Left lung (tissue), 10 donors: ENCODE data around the gene VN1R5. TPM values are rescaled to one million over a fixed set of nuclear protein-coding genes. Genes with fewer than 3 reads are reported as not detected.

Source experiments
- ATAC-seq: fragments of 200-7000 bp; cut with Tn5 transposase; one replicate; pipeline ENCODE4 v1.9.1; 2020; ENCODE audit warnings: moderate library complexity
- DNase-seq, 4 donors: peaks; one replicate each; pipeline ENCODE4 v3.0.0-alpha.2; 2013 to 2020
- H3K27ac ChIP-seq, 2 donors: fragments of 200-600 bp; sonication (generic) in 1 of 2; one replicate each; pipeline versions ENCODE4 v1.5.0 to v1.8.0; 2020 to 2021
- H3K27me3 ChIP-seq, 2 donors: fragments of 200-600 bp; sonication (generic) in 1 of 2; one replicate each; pipeline versions ENCODE4 v1.5.0 to v1.8.0; 2020 to 2021
- H3K36me3 ChIP-seq, 2 donors: fragments of 200-600 bp; sonication (generic) in 1 of 2; one replicate each; pipeline versions ENCODE4 v1.5.0 to v1.8.0; 2020 to 2021
- H3K4me1 ChIP-seq, 2 donors: fragments of 200-600 bp; one replicate each; pipeline ENCODE4 v1.8.0; 2021
- H3K4me3 ChIP-seq, 2 donors: fragments of 200-600 bp; sonication (generic) in 1 of 2; one replicate each; pipeline versions ENCODE4 v1.5.0 to v1.8.0; 2020 to 2021; ENCODE audit warnings: mild to moderate bottlenecking in 1 of 2
- H3K9me3 ChIP-seq, 2 donors: fragments of 200-600 bp; sonication (generic) in 1 of 2; one replicate each; pipeline versions ENCODE4 v1.5.0 to v1.8.0; 2020 to 2021
- intact Hi-C, 2 donors: fragments of 100-400 bp; cut with DNase I; formaldehyde crosslinking; loops; one replicate each; pipeline versions ENCODE4 v1.11.2 to v1.14.2; 2022
- polyA plus RNA-seq, 6 donors: library from polyadenylated mRNA; unstranded; fragments of 120-200 nt; gene quantifications; one replicate each; pipeline ENCODE4 v1.2.1, GENCODE V29; 2013; ENCODE audit not compliant: insufficient read length in 6 of 6
- total RNA-seq, 2 donors: library from RNA; stranded (reverse); fragmentation: NEBNext Ultra II Directional; extraction: Animal tissue kit (Norgen Biotek cat#: 25700); gene quantifications; one replicate each; pipeline ENCODE4 v1.2.1, GENCODE V29; 2021
- TF ChIP-seq, protein P1 (sequence below), 2 donors: fragments of 200-600 bp; sonication (generic) in 1 of 2; IDR thresholded peaks; one replicate each; pipeline versions ENCODE4 v1.5.0 to v1.8.0; 2021; ENCODE audit warnings: antibody characterized with exemption in 2 of 2
- donor health status: DM: no; HTN: yes; CAD: no.
- donor health status: DM: no; HTN: no; CAD: no.

Gene VN1R5
- total and polyA plus RNA-seq, 8 donors: 0.11 TPM; not detected in 7

DNA sequence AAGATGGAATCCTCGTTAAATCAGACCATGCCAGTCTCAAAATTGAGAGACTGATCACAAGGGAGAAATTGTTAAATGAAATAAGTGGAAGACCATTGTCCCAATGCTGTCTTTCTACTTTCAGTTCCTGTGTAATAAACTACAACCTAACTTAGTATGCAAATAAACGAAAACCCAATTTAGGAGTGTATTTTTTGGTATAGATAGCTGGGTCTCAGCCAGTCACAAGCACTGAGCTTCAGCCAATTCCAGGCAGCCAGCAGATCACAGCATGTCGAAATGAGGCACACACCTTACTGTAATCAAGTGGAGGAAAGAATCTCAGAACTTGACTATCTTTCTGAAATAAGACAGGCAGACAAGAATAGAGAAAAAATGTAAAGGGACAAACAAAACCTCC, 33.0 kb upstream of the VN1R5 start:
- intact Hi-C loops: no loop called here
- DNase-seq: no peak
- no peak for ATAC-seq
- H3K36me3 ChIP-seq: no peaks in the 10 kb centered on the region
- H3K4me1 ChIP-seq: no peaks in the 10 kb centered on the region
- peaks cover 0 to 30% of the 10 kb centered on the region in 2 donors for H3K9me3 ChIP-seq
- H3K27ac ChIP-seq: no peak overlapping the region
- no peak overlapping the region for H3K4me3 ChIP-seq
- TF ChIP-seq, protein P1, sequence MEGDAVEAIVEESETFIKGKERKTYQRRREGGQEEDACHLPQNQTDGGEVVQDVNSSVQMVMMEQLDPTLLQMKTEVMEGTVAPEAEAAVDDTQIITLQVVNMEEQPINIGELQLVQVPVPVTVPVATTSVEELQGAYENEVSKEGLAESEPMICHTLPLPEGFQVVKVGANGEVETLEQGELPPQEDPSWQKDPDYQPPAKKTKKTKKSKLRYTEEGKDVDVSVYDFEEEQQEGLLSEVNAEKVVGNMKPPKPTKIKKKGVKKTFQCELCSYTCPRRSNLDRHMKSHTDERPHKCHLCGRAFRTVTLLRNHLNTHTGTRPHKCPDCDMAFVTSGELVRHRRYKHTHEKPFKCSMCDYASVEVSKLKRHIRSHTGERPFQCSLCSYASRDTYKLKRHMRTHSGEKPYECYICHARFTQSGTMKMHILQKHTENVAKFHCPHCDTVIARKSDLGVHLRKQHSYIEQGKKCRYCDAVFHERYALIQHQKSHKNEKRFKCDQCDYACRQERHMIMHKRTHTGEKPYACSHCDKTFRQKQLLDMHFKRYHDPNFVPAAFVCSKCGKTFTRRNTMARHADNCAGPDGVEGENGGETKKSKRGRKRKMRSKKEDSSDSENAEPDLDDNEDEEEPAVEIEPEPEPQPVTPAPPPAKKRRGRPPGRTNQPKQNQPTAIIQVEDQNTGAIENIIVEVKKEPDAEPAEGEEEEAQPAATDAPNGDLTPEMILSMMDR (IDR thresholded peaks at IDR 0.05): no peak
- H3K27me3 ChIP-seq: no peaks in the 10 kb centered on the region

DNA sequence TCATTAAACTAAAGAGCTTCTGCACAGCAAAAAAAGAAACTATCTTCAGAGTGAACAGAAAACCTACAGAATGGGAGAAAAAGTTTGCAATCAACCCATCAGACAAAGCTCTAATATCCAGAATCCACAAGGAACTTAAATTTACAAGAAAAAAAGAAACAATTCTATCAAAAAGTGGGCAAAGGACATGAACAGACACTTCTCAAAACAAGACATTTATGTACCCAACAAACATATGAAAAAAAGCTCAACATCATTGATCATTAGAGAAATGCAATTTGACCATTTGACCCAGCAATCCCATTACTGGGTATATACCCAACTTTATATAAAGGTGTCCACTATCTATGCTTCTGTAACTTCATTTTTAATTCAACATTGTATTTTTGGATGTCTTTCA, 31.1 kb upstream of the VN1R5 start:
- no peak overlapping the region for H3K4me3 ChIP-seq
- TF ChIP-seq, protein P1 (IDR thresholded peaks at IDR 0.05): no peak
- H3K27me3 ChIP-seq: no peaks in the 10 kb centered on the region
- peaks cover 0 to 44% of the 10 kb centered on the region in 2 donors for H3K9me3 ChIP-seq
- intact Hi-C loops: no loop called here
- H3K36me3 ChIP-seq: no peaks in the 10 kb centered on the region
- no peak overlapping the region for H3K27ac ChIP-seq
- DNase-seq: no peak
- ATAC-seq: no peak
- no peaks in the 10 kb centered on the region for H3K4me1 ChIP-seq

DNA sequence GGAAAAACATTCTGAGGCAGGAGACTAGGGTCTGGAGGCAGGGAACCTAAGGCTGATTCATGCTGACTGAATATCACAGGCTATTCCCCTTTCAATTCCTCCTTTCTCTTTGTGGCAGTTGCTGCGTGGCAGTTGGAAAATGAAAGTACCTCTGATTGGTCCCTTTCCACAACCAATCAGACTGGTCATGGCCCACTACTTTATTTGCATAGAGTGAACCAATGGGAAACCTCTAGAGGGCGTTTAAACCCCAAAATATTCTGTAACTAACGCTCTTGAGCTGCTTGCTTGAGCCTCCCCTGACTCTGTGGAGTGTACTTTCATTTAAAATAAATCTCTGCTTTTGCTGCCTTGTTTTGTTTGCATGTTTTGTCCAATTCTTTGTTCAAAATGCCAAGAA, 27.7 kb upstream of the VN1R5 start:
- TF ChIP-seq, protein P1 (IDR thresholded peaks at IDR 0.05): no peak
- Histone ChIP-seq H3K27me3 (no peaks in the 10 kb centered on the region), H3K9me3 (peaks cover 0 to 40% of the 10 kb centered on the region in 2 donors), H3K4me3 (no peak overlapping the region), H3K4me1 (no peaks in the 10 kb centered on the region), H3K27ac (no peak overlapping the region), H3K36me3 (no peaks in the 10 kb centered on the region)
- DNase-seq (no peak), ATAC-seq (no peak)
- intact Hi-C loops: no loop called here

DNA sequence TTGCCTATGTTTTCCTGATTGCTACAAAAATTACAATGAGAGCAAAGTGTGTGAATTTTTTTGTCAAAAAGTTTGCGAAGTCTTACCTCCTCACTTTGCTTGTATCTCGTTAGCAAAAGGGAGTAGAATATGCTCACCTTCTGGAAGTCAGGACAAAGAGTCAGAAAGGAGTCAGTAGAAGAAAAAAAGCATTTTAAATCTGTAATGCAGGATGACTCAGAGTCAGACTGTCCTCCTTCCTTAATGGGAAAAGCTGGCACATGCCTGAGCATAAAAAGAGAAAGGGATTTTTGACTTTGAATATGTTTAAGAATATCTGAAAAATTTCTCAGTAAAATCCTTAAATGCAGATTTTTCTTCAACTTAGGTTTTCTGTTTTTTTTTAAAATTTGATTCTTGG, 14.2 kb upstream of the VN1R5 start:
- Histone ChIP-seq H3K36me3 (no peaks in the 10 kb centered on the region), H3K27me3 (no peaks in the 10 kb centered on the region), H3K4me1 (no peaks in the 10 kb centered on the region), H3K9me3 (peaks cover 0 to 12% of the 10 kb centered on the region in 2 donors), H3K27ac (no peak overlapping the region), H3K4me3 (no peak overlapping the region)
- intact Hi-C loops: no loop called here
- TF ChIP-seq, protein P1 (IDR thresholded peaks at IDR 0.05): no peak
- ATAC-seq: no peak
- no peak for DNase-seq

DNA sequence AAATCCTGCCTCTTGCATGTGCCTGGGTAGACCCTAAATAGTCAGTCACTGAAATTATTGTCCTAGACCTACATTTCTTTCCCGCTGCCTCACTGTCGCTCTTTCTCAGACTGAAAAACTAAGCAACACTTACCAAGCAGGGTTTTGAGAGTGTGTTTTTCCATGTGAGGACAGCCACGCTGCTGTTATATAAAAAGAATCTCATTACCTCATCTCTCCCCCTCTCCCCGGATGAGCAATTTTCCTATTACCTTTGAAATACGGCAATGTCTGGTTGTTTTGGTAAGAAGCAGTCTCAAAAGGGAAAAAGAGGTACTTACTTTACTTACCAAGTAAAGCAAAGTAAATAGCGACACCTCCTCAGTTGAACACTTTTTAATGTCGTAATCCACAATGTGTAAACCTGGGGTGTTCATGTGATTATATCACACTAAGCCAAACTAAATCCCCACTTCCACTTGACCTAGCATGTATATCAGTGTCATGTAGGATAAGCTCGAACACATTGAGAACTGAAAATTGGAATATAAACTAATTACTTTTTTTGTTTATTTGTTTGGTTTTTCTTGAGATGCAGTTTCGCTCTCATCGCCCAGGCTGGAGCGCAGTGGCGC, 12.2 kb upstream of the VN1R5 start:
- no peak overlapping the region for H3K27ac ChIP-seq
- DNase-seq: no peak
- intact Hi-C loops: no loop called here
- ATAC-seq: no peak
- TF ChIP-seq, protein P1 (IDR thresholded peaks at IDR 0.05): no peak
- no peaks in the 10 kb centered on the region for H3K36me3 ChIP-seq
- H3K4me1 ChIP-seq: no peaks in the 10 kb centered on the region
- H3K27me3 ChIP-seq: no peaks in the 10 kb centered on the region
- H3K4me3 ChIP-seq: no peak overlapping the region
- peaks cover 0 to 30% of the 10 kb centered on the region in 2 donors for H3K9me3 ChIP-seq
